NCI-H774 (cell line): Measurements from ENCODE around the gene AEBP1.

Experiments
- DNase-seq: peaks from one replicate; lab custom pipeline; 2025; lab: John Stamatoyannopoulos, UW

The AEBP1 gene

GRCh38 chr7:44156453-44157010, 52.4 kb downstream of the AEBP1 start:
- no peak for DNase-seq

GRCh38 chr7:44157116-44158080, 53.3 kb downstream of the AEBP1 start:
- peak; percentile 15 for DNase-seq

- no peak for DNase-seq
Measured at GRCh38 chr7:44158096-44158872, 54.1 kb downstream of the AEBP1 start.

- no peak for DNase-seq
Measured at GRCh38 chr7:44158873-44159631, 54.9 kb downstream of the AEBP1 start.

- DNase-seq = no peak
Measured at GRCh38 chr7:44159824-44160630, 55.9 kb downstream of the AEBP1 start.

- no peak for DNase-seq
Measured at GRCh38 chr7:44161371-44161770, 57.2 kb downstream of the AEBP1 start.

- no peak for DNase-seq
Measured at GRCh38 chr7:44162179-44162578, 58.0 kb downstream of the AEBP1 start.

- no peak for DNase-seq
Measured at GRCh38 chr7:44162785-44163395, 58.7 kb downstream of the AEBP1 start.

GRCh38 chr7:44163591-44163990, 59.4 kb downstream of the AEBP1 start:
- DNase-seq = no peak
